ENCODE measurements around the gene CCDC68.

The CCDC68 gene

GRCh38 chr18:54948350-54948837 is 10.9 kb downstream of the CCDC68 start:
- Histone ChIP-seq H3K9me3 (ENCODE audit: control insufficient read depth in 5 of 5, low read length in 5 of 5) (no peaks in the 10 kb centered on the region), H3K27ac (ENCODE audit: low read depth, low read length) (no peak overlapping the region), H3K27me3 (ENCODE audit: control insufficient read depth in 5 of 5, insufficient read depth in 4 of 5, low read length in 5 of 5) (peaks cover 0 to 4% (median 0%) of the 10 kb centered on the region in 5 donors), H3K4me3 (ENCODE audit: low read depth in 1 of 5, low read length in 5 of 5) (no peak overlapping the region), H3K4me1 (ENCODE audit: control insufficient read depth in 5 of 5, insufficient read depth in 5 of 5, low read length in 5 of 5) (peaks cover 0 to 15% (median 7%) of the 10 kb centered on the region in 5 donors), H3K36me3 (ENCODE audit: control insufficient read depth in 5 of 5, insufficient read depth in 5 of 5, low read length in 5 of 5) (no peaks in the 10 kb centered on the region), H3K9ac (ENCODE audit: low read length in 5 of 5) (no peak overlapping the region)

- Histone ChIP-seq H3K9me3 (ENCODE audit: control insufficient read depth in 5 of 5, low read length in 5 of 5) (no peaks in the 10 kb centered on the region), H3K27ac (ENCODE audit: low read depth, low read length) (peak overlapping the region; percentile 54), H3K4me3 (ENCODE audit: low read depth in 1 of 5, low read length in 5 of 5) (no peak overlapping the region)
These were observed 12.2 kb downstream of the CCDC68 start for GRCh38 chr18:54947091-54947490.

DNA sequence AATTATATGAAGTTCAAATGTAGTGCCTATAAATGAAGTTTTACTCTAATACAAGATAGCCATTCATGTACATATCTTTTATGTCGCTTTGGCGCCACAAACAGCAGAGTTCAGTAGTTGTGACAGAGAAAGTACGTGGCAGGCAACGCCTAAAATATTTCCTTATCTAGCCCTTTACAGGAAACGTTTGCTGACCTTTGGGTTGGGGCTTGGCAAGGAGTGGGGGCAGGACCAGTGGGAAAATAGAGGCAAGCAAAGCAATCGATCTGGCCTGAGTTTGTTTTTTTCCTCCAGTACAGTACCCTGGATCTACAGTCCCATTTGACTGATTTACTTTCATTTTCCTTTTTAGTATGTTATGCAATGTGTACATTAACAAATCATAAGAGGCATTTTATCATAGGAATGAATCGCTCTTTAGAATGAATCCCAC is 13.1 kb downstream of the CCDC68 start:
- peak overlapping the region; percentile 57 to 84 (median 72) for H3K4me3 ChIP-seq (ENCODE audit: low read depth in 1 of 5, low read length in 5 of 5)
- peak overlapping the region; percentile 54 for H3K27ac ChIP-seq (ENCODE audit: low read depth, low read length)
- H3K4me1 ChIP-seq (ENCODE audit: control insufficient read depth in 5 of 5, insufficient read depth in 5 of 5, low read length in 5 of 5): peaks cover 0 to 15% (median 7%) of the 10 kb centered on the region in 5 donors
- no peaks in the 10 kb centered on the region for H3K9me3 ChIP-seq (ENCODE audit: control insufficient read depth in 5 of 5, low read length in 5 of 5)
- H3K9ac ChIP-seq (ENCODE audit: low read length in 5 of 5): peak overlapping the region; percentile 56 to 84 (median 79)
- H3K36me3 ChIP-seq (ENCODE audit: control insufficient read depth in 5 of 5, insufficient read depth in 5 of 5, low read length in 5 of 5): no peaks in the 10 kb centered on the region
- peaks cover 0 to 4% (median 0%) of the 10 kb centered on the region in 5 donors for H3K27me3 ChIP-seq (ENCODE audit: control insufficient read depth in 5 of 5, insufficient read depth in 4 of 5, low read length in 5 of 5)

More at GRCh38 chr18:54947091-54947490, 12.2 kb downstream of the CCDC68 start:
- H3K4me1 ChIP-seq (ENCODE audit: control insufficient read depth in 5 of 5, insufficient read depth in 5 of 5, low read length in 5 of 5): peaks cover 0 to 15% (median 7%) of the 10 kb centered on the region in 5 donors
- H3K27me3 ChIP-seq (ENCODE audit: control insufficient read depth in 5 of 5, insufficient read depth in 4 of 5, low read length in 5 of 5): peaks cover 0 to 4% (median 0%) of the 10 kb centered on the region in 5 donors
- no peak overlapping the region for H3K9ac ChIP-seq (ENCODE audit: low read length in 5 of 5)
- no peaks in the 10 kb centered on the region for H3K36me3 ChIP-seq (ENCODE audit: control insufficient read depth in 5 of 5, insufficient read depth in 5 of 5, low read length in 5 of 5)

DNA sequence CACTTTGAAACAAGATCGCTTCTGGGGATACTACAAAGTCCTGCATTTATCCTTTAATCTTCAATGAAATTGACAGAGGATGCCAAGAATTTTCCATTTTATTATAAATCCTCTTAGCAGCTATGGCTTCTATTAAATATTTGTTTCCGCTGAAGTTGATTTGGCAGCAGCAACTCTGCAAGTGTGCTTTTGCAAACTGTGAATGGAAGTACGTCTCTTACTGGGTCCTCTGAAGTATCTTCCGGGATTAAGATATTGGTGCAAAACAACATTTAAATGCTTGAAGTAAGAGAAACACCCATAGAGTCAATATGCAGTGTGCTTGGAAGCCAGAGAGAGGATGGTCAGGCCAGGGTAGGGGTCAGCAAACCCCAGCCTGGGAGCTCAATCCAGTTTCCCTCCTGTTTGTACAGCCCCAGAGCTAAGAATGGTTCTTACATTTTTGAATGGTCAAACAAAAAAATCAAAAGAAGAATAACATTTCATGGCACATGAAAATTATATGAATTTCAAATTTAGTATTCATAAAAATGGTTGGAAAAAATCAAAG is 13.6 kb downstream of the CCDC68 start:
- Histone ChIP-seq H3K4me3 (ENCODE audit: low read depth in 1 of 5, low read length in 5 of 5) (peak overlapping the region; percentile 57 to 84 (median 72)), H3K4me1 (ENCODE audit: control insufficient read depth in 5 of 5, insufficient read depth in 5 of 5, low read length in 5 of 5) (peaks cover 0 to 15% (median 7%) of the 10 kb centered on the region in 5 donors), H3K36me3 (ENCODE audit: control insufficient read depth in 5 of 5, insufficient read depth in 5 of 5, low read length in 5 of 5) (no peaks in the 10 kb centered on the region), H3K27ac (ENCODE audit: low read depth, low read length) (peak overlapping the region; percentile 54), H3K27me3 (ENCODE audit: control insufficient read depth in 5 of 5, insufficient read depth in 4 of 5, low read length in 5 of 5) (peaks cover 0 to 4% (median 0%) of the 10 kb centered on the region in 5 donors), H3K9me3 (ENCODE audit: control insufficient read depth in 5 of 5, low read length in 5 of 5) (no peaks in the 10 kb centered on the region), H3K9ac (ENCODE audit: low read length in 5 of 5) (peak overlapping the region in 4 of 5 donors; percentile 56 to 84 (median 68))

DNA sequence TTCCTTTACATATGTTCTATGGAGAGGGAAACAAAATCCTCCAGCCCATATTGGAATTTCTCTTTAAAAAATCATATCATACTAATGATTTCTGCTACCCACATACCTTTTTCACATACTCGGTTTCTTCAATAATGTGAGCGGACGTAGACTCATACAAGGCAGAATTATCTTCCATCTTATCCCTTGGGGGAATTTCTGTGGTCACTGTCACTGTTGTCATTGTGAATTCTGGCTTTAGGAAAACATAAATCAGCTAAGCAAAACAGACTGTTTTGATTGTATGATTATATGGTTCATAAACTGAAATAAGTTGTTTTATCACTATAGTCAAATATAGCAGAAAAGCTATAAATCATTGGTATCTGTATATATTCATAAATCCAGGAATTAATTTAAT is 16.7 kb downstream of the CCDC68 start:
- Histone ChIP-seq H3K9ac (ENCODE audit: low read length in 5 of 5) (no peak overlapping the region), H3K4me1 (ENCODE audit: control insufficient read depth in 5 of 5, insufficient read depth in 5 of 5, low read length in 5 of 5) (peaks cover 0 to 15% (median 7%) of the 10 kb centered on the region in 5 donors), H3K36me3 (ENCODE audit: control insufficient read depth in 5 of 5, insufficient read depth in 5 of 5, low read length in 5 of 5) (peaks cover 0 to 4% (median 0%) of the 10 kb centered on the region in 5 donors), H3K27ac (ENCODE audit: low read depth, low read length) (no peak overlapping the region), H3K27me3 (ENCODE audit: control insufficient read depth in 5 of 5, insufficient read depth in 4 of 5, low read length in 5 of 5) (no peaks in the 10 kb centered on the region), H3K4me3 (ENCODE audit: low read depth in 1 of 5, low read length in 5 of 5) (no peak overlapping the region), H3K9me3 (ENCODE audit: control insufficient read depth in 5 of 5, low read length in 5 of 5) (no peaks in the 10 kb centered on the region)

- Histone ChIP-seq H3K9me3 (ENCODE audit: control insufficient read depth in 5 of 5, low read length in 5 of 5) (no peaks in the 10 kb centered on the region), H3K4me3 (ENCODE audit: low read depth in 1 of 5, low read length in 5 of 5) (no peak overlapping the region), H3K36me3 (ENCODE audit: control insufficient read depth in 5 of 5, insufficient read depth in 5 of 5, low read length in 5 of 5) (peaks cover 0 to 4% (median 0%) of the 10 kb centered on the region in 5 donors), H3K9ac (ENCODE audit: low read length in 5 of 5) (no peak overlapping the region), H3K4me1 (ENCODE audit: control insufficient read depth in 5 of 5, insufficient read depth in 5 of 5, low read length in 5 of 5) (peaks cover 0 to 13% (median 7%) of the 10 kb centered on the region in 5 donors), H3K27ac (ENCODE audit: low read depth, low read length) (no peak overlapping the region), H3K27me3 (ENCODE audit: control insufficient read depth in 5 of 5, insufficient read depth in 4 of 5, low read length in 5 of 5) (no peaks in the 10 kb centered on the region)
These were observed 17.1 kb downstream of the CCDC68 start for GRCh38 chr18:54942144-54942543.

DNA sequence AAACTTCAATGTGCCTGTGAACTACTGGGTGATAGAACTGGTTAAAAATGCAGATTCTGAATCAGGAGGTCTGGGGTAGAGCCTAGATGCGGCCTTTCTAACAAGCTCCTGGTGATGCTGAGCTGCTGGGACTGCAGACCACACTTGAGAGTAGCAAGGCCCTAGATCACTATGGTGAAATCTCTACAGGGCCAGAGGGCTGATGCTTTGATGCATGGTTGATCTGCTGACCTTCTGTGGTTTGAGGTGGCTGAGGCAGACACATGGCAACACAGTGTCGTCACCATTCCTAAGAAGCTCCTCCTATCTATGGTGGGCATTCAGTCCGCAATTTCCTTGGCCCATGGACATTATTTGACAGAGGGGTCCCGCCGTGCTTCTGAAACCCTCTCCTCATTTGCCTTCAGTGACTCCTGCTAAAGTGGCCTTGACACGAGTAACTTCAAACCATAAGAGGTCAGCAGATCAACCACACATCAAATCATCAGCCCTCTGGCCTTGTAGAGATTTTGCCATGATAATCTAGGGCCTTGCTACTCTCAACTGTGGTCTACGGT is 19.8 kb downstream of the CCDC68 start:
- H3K9ac ChIP-seq (ENCODE audit: low read length in 5 of 5): no peak overlapping the region
- no peaks in the 10 kb centered on the region for H3K9me3 ChIP-seq (ENCODE audit: control insufficient read depth in 5 of 5, low read length in 5 of 5)
- H3K27me3 ChIP-seq (ENCODE audit: control insufficient read depth in 5 of 5, insufficient read depth in 4 of 5, low read length in 5 of 5): no peaks in the 10 kb centered on the region
- H3K36me3 ChIP-seq (ENCODE audit: control insufficient read depth in 5 of 5, insufficient read depth in 5 of 5, low read length in 5 of 5): peaks cover 0 to 11% (median 0%) of the 10 kb centered on the region in 5 donors
- H3K4me1 ChIP-seq (ENCODE audit: control insufficient read depth in 5 of 5, insufficient read depth in 5 of 5, low read length in 5 of 5): no peaks in the 10 kb centered on the region
- no peak overlapping the region for H3K4me3 ChIP-seq (ENCODE audit: low read depth in 1 of 5, low read length in 5 of 5)
- H3K27ac ChIP-seq (ENCODE audit: low read depth, low read length): no peak overlapping the region

DNA sequence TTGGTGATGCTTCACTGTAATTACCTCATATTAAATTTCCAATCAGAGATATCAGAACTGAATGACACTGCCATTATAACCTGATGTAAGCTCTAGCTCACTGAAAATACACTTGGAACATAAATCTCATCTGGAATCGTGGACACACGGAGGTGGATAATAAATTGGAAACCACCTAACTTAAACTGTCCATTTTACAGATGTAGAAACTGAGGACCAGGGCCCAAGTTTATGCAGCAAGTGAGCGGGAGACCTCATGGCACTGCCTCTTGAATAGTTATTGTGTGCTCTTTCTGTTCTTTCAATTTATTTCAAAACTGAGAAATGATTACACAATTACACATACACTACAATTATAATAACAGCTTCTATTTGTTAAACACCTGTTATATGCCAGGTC is 20.8 kb downstream of the CCDC68 start:
- Histone ChIP-seq H3K9me3 (ENCODE audit: control insufficient read depth in 5 of 5, low read length in 5 of 5) (no peaks in the 10 kb centered on the region), H3K9ac (ENCODE audit: low read length in 5 of 5) (no peak overlapping the region), H3K27ac (ENCODE audit: low read depth, low read length) (no peak overlapping the region), H3K4me3 (ENCODE audit: low read depth in 1 of 5, low read length in 5 of 5) (no peak overlapping the region), H3K4me1 (ENCODE audit: control insufficient read depth in 5 of 5, insufficient read depth in 5 of 5, low read length in 5 of 5) (no peaks in the 10 kb centered on the region), H3K27me3 (ENCODE audit: control insufficient read depth in 5 of 5, insufficient read depth in 4 of 5, low read length in 5 of 5) (no peaks in the 10 kb centered on the region), H3K36me3 (ENCODE audit: control insufficient read depth in 5 of 5, insufficient read depth in 5 of 5, low read length in 5 of 5) (peaks cover 0 to 11% (median 0%) of the 10 kb centered on the region in 5 donors)

GRCh38 chr18:54932472-54932871 is 26.8 kb downstream of the CCDC68 start:
- H3K27ac ChIP-seq (ENCODE audit: low read depth, low read length): no peak overlapping the region
- H3K27me3 ChIP-seq (ENCODE audit: control insufficient read depth in 5 of 5, insufficient read depth in 4 of 5, low read length in 5 of 5): no peaks in the 10 kb centered on the region
- no peaks in the 10 kb centered on the region for H3K9me3 ChIP-seq (ENCODE audit: control insufficient read depth in 5 of 5, low read length in 5 of 5)
- H3K36me3 ChIP-seq (ENCODE audit: control insufficient read depth in 5 of 5, insufficient read depth in 5 of 5, low read length in 5 of 5): peaks cover 0 to 7% (median 0%) of the 10 kb centered on the region in 5 donors
- no peak overlapping the region for H3K9ac ChIP-seq (ENCODE audit: low read length in 5 of 5)
- no peak overlapping the region for H3K4me3 ChIP-seq (ENCODE audit: low read depth in 1 of 5, low read length in 5 of 5)
- no peaks in the 10 kb centered on the region for H3K4me1 ChIP-seq (ENCODE audit: control insufficient read depth in 5 of 5, insufficient read depth in 5 of 5, low read length in 5 of 5)

DNA sequence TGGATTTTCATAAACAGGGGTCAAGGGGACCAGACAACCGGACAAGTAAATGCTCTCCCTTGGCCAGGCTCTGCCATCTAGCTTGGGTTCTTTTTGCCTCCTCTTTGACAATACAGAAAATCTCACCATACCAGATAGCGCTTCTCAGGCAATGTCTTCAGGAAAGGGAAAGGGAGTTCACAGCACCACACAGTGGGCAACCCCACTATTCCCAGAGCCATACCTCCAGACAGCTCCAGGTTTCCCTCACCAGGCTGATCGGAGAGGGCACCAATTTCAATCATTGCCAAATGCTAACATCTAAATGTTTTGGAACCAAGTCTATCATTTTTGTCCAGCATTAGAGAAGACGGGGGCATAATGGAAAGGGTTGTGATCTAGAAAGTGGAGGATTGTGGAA is 28.1 kb downstream of the CCDC68 start:
- no peak overlapping the region for H3K27ac ChIP-seq (ENCODE audit: low read depth, low read length)
- H3K4me3 ChIP-seq (ENCODE audit: low read depth in 1 of 5, low read length in 5 of 5): no peak overlapping the region
- H3K9ac ChIP-seq (ENCODE audit: low read length in 5 of 5): no peak overlapping the region
- no peaks in the 10 kb centered on the region for H3K9me3 ChIP-seq (ENCODE audit: control insufficient read depth in 5 of 5, low read length in 5 of 5)
- H3K36me3 ChIP-seq (ENCODE audit: control insufficient read depth in 5 of 5, insufficient read depth in 5 of 5, low read length in 5 of 5): peaks cover 0 to 3% (median 0%) of the 10 kb centered on the region in 5 donors
- H3K27me3 ChIP-seq (ENCODE audit: control insufficient read depth in 5 of 5, insufficient read depth in 4 of 5, low read length in 5 of 5): no peaks in the 10 kb centered on the region
- no peaks in the 10 kb centered on the region for H3K4me1 ChIP-seq (ENCODE audit: control insufficient read depth in 5 of 5, insufficient read depth in 5 of 5, low read length in 5 of 5)

All from subcutaneous abdominal adipose tissue (tissue), 5 donors.